EL (cell line): ENCODE measurements around the gene OR6K3.

Experiments used
- DNase-seq: peaks from one replicate; pipeline ENCODE4 v3.0.0-alpha.2; 2016

Gene OR6K3

DNA sequence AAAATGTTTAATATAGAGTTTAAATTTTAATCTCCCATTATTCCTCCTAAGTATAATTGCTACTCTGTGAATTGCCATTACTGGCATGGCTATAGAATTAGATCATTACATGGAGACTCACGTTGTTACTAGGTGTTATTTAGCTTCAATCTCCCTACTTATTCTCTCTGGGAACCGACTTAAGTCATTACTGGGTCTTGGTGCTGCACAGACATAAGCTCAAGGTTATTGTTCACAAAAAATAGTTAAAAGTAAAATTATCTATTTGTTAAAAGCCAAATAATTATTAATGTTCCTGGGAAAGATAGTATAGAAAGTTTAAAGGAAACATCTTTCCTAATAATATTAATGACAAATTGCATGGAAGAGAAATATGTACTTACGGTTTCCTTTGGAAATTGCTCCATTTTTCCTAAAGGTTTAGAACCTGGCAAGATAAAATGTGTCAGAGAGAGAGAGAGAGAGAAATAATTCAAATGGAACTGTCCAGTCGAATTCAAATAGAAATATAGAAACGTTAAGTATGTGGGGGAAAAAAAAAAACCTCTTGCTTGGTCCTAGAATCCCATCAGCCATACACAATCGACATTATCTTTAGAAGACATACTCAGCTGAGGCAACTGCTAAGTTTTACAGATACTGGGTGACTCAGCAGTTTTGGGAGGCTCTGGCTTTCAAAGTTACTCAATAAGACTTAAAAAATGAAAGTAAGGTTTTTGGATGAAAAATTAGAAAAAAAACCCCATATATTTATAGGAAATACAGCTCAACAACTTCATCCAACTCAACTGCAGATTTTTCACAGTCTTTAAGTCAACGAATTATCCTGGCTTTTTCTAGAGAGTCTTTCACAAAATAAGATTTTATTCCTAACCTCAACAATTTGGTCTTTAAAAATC, 34.2 kb downstream of the OR6K3 start, which contains the start of gene SPTA1:
Gene SPTA1, minus strand, starts transcription at position 605 of the 899 bp plus-strand sequence. Its CDS starts 198 bp downstream, at position 407.
- no peak for DNase-seq

DNA sequence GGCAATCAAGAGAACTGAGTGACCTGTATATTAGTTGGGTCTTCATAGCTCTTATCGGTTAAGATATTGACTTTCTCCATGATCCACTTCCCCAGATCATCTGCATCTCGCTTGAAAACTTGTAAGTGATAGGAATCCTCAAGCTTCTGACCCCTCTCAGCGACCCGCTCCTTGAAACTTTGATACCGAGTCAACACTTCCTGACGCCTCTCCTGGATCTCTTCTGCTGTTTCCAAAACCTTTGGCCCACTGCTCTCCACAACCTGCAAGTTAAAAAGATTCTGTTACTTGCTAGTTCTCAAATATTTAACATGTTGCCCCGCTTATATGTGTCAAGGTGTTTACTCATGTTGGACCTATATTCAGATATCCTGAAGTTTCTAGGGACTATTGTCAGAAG, 35.4 kb downstream of the OR6K3 start:
- DNase-seq, result no peak

DNA sequence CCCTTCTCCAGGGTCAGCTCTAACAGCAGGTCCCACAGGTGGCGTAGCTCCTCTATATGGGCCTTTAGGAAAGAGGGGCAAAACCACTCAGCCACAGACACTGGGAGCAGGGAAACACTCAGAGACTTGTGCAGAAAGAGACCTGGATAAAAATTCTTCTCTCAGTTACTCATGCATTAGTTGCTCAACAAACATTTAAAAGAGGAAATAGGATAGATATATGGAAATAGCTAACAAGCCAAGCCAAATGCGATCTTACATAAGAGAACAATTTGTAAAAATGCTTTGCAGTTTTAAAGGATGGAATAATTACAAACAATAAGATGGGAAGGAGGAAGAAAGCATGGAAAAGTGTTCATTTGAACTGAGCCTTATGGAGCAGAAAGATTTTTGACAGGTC, 38.9 kb downstream of the OR6K3 start:
- DNase-seq, result no peak

DNA sequence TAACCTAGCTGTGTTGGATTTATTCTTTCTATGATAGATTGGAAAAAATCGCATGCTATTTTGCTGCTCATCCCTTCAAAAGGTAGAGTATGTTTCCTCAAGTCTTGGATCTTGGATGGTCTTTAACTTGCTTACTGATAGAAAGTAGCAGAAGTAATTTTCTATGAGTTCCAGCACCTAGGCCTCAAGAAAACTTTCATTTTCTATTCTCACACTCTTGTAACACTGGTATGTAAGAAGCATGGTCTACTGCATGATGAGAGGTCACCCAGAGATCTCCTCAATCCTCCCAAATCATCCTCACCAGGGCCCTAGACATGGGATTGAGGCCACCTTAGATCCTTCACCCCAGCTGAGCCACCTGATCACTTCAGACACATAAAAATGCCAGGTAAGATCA, 41.2 kb downstream of the OR6K3 start:
- DNase-seq, result no peak

DNA sequence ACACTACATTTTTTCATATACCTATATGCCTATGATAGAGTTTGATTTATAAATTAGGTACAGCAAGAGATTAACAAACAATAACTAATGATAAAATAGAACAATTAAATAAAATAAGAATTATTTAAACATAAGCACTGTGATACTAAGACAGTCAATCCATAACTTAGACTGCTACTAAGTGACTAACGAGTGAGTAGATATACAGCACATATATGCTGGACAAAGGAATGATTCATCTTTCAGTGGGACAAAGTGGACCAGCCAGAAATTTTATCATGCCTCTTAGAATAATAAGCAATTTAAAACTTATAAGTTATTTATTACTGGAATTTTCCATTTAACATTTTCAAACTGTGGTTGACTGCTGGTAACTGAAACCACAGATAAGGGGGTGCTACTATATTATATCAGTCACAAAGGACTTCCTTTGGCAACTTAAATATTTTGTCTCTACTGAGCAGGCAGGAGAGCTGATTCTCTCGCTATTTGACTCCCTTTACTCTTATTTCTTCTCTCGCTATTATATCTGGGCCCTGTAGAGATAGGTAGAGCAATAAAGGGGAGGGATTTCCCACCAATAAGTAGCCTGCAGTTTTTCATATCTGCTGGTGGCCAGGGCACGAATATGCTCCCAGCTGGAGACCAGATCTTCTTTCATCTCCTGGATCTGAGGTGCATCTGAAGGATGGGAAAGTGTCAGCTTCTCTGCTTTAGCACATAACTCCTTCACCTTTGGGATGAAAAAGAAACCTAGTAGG, 44.8 kb downstream of the OR6K3 start:
- DNase-seq, result no peak

DNA sequence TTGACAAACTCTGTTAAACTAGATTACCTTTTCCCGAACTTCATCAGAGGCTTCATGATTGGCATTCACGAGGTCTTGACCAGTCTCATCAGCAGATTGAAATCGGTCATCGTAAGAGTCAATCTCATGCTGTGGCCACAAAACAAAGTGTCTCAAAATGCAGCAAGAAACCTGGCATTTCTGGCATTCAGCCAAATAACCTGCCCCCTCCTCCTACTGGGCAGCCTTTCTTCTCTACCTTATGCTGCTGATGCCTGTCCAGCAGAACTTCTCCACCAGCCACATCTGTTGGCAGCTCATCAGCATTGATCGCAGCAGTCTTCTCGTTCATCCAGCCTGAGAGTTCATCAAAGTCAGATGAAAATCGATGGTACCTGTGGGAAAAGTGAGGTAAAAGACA, 46.2 kb downstream of the OR6K3 start:
- DNase-seq, result no peak
